Measurements from ENCODE around the gene CACNA2D3.

GRCh38 chr3:54915181-54915580, 792.8 kb downstream of the CACNA2D3 start:
- TF ChIP-seq EZH2 (IDR thresholded peaks at IDR 0.05; ENCODE audit: borderline replicate concordance, low read length) = no peak
- TF ChIP-seq, protein P1, sequence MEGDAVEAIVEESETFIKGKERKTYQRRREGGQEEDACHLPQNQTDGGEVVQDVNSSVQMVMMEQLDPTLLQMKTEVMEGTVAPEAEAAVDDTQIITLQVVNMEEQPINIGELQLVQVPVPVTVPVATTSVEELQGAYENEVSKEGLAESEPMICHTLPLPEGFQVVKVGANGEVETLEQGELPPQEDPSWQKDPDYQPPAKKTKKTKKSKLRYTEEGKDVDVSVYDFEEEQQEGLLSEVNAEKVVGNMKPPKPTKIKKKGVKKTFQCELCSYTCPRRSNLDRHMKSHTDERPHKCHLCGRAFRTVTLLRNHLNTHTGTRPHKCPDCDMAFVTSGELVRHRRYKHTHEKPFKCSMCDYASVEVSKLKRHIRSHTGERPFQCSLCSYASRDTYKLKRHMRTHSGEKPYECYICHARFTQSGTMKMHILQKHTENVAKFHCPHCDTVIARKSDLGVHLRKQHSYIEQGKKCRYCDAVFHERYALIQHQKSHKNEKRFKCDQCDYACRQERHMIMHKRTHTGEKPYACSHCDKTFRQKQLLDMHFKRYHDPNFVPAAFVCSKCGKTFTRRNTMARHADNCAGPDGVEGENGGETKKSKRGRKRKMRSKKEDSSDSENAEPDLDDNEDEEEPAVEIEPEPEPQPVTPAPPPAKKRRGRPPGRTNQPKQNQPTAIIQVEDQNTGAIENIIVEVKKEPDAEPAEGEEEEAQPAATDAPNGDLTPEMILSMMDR (conservative IDR thresholded peaks at IDR 0.05 in 1 of 2, IDR thresholded peaks at IDR 0.05 in 1 of 2; ENCODE audit: extremely low read depth in 1 of 2, insufficient read depth in 1 of 2, low read depth in 1 of 2, low read length in 2 of 2) = no peak
